Calu3 (cell line): ENCODE results near the gene RAF1. TPM values are rescaled to one million over a fixed set of nuclear protein-coding genes. Genes with fewer than 3 reads are reported as not detected.

Source experiments
- BruUV-seq: library from RNA; stranded (reverse); fragments of 400-500 nt; replicated peaks from 2 replicates; lab custom pipeline; 2021; lab: Mats Ljungman, UMichigan
- CTCF ChIA-PET: fragments of 300-600 bp; sonication (Branson Sonifier 250); formaldehyde crosslinking; loops from one replicate; lab custom pipeline; 2022; ENCODE audit warnings: antibody characterized with exemption; lab: Charles Lee
- DNase-seq: peaks from one replicate; pipeline ENCODE4 v3.0.0; 2022
- H3K27ac Mint-ChIP-seq: one replicate; pipeline ENCODE4 v1.8.0; 2022; ENCODE audit warnings: mixed read lengths; ENCODE audit not compliant: unreplicated experiment
- H3K27me3 Mint-ChIP-seq: one replicate; pipeline ENCODE4 v1.8.0; 2022; ENCODE audit warnings: mixed read lengths; ENCODE audit not compliant: unreplicated experiment
- H3K36me3 Mint-ChIP-seq: one replicate; pipeline ENCODE4 v1.8.0; 2022; ENCODE audit warnings: mild to moderate bottlenecking, moderate library complexity, mixed read lengths; ENCODE audit not compliant: insufficient read depth, unreplicated experiment
- H3K4me1 Mint-ChIP-seq: one replicate; pipeline ENCODE4 v1.8.0; 2022; ENCODE audit warnings: mild to moderate bottlenecking, low read depth, mixed read lengths; ENCODE audit not compliant: unreplicated experiment
- H3K4me3 Mint-ChIP-seq: one replicate; pipeline ENCODE4 v1.8.0; 2022; ENCODE audit warnings: mild to moderate bottlenecking, low read depth, moderate library complexity, mixed read lengths; ENCODE audit not compliant: unreplicated experiment
- H3K9me3 Mint-ChIP-seq: one replicate; pipeline ENCODE4 v1.8.0; 2022; ENCODE audit warnings: low read depth, mixed read lengths; ENCODE audit not compliant: unreplicated experiment
- intact Hi-C: fragments of 100-400 bp; cut with micrococcal nuclease; formaldehyde crosslinking; loops from one replicate; pipeline ENCODE4 v1.10.0; 2022; ENCODE audit not compliant: unreplicated experiment
- total RNA-seq: library from RNA; stranded (reverse); gene quantifications from 2 replicates; pipeline ENCODE4 v1.2.3, GENCODE V29; 2022
- TF ChIP-seq, protein P1 (sequence below): fragments of 200-600 bp; IDR thresholded peaks from one replicate; pipeline ENCODE4 v1.8.0; 2022; ENCODE audit warnings: antibody characterized with exemption; ENCODE audit not compliant: unreplicated experiment

The RAF1 gene
- total RNA-seq, 1 experiment from 2014 or later, result 69.3 TPM

DNA sequence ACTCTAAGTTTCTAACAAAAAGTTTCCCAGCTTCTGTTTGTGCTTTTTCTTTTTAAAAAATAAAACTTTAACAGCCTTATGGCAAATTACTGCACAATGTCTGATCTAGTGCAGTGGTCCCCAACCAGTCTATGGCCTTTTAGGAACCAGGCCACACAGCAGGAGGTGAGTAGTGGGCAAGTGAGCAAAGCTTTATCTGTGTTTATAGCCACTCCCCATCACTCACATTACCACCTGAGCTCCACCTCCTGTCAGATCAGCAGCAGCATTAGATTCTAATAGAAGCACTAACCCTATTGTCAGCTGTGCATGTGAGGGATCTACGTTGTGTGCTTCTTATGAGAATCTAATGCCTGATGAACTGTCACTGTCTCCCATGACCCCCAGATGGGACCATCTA is 101.5 kb downstream of the RAF1 start:
- TF ChIP-seq, protein P1, sequence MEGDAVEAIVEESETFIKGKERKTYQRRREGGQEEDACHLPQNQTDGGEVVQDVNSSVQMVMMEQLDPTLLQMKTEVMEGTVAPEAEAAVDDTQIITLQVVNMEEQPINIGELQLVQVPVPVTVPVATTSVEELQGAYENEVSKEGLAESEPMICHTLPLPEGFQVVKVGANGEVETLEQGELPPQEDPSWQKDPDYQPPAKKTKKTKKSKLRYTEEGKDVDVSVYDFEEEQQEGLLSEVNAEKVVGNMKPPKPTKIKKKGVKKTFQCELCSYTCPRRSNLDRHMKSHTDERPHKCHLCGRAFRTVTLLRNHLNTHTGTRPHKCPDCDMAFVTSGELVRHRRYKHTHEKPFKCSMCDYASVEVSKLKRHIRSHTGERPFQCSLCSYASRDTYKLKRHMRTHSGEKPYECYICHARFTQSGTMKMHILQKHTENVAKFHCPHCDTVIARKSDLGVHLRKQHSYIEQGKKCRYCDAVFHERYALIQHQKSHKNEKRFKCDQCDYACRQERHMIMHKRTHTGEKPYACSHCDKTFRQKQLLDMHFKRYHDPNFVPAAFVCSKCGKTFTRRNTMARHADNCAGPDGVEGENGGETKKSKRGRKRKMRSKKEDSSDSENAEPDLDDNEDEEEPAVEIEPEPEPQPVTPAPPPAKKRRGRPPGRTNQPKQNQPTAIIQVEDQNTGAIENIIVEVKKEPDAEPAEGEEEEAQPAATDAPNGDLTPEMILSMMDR, result no peak
- intact Hi-C loops, result no loop called here
- Mint-ChIP-seq H3K4me3 (no peak overlapping the region), H3K9me3 (no peaks in the 10 kb centered on the region), H3K27ac (no peak overlapping the region), H3K4me1 (peaks cover 18% of the 10 kb centered on the region), H3K27me3 (no peaks in the 10 kb centered on the region), H3K36me3 (peaks cover 4% of the 10 kb centered on the region)
- CTCF ChIA-PET, result no interaction called here
- BruUV-seq, result no TSS peak
- DNase-seq, result no peak

DNA sequence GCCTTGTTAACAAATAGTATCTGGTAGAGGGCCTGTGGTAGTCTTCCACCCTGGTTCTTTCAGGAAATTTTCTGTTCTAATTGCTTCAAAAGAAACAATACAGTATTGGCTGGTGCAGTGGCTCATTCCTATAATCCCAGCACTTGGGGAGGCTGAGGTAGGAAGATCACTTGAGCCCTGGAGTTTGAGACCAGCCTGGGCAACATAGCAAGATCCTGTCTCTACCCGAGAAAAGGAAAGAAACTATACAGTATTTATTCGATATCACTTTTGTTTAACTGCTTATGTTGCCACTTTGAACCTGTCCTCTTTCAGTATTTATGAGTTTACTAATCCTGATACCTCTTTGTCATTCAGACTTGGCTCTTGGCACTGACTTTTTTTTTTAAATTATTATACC is 102.5 kb downstream of the RAF1 start:
- H3K4me3 Mint-ChIP-seq, result no peak overlapping the region
- H3K36me3 Mint-ChIP-seq, result peaks cover 15% of the 10 kb centered on the region
- no peak overlapping the region for H3K27ac Mint-ChIP-seq
- CTCF ChIA-PET, result no interaction called here
- BruUV-seq, result no TSS peak
- DNase-seq, result no peak
- no peaks in the 10 kb centered on the region for H3K27me3 Mint-ChIP-seq
- no peaks in the 10 kb centered on the region for H3K9me3 Mint-ChIP-seq
- H3K4me1 Mint-ChIP-seq, result peaks cover 21% of the 10 kb centered on the region
- intact Hi-C loops, result no loop called here
- TF ChIP-seq, protein P1, result no peak

DNA sequence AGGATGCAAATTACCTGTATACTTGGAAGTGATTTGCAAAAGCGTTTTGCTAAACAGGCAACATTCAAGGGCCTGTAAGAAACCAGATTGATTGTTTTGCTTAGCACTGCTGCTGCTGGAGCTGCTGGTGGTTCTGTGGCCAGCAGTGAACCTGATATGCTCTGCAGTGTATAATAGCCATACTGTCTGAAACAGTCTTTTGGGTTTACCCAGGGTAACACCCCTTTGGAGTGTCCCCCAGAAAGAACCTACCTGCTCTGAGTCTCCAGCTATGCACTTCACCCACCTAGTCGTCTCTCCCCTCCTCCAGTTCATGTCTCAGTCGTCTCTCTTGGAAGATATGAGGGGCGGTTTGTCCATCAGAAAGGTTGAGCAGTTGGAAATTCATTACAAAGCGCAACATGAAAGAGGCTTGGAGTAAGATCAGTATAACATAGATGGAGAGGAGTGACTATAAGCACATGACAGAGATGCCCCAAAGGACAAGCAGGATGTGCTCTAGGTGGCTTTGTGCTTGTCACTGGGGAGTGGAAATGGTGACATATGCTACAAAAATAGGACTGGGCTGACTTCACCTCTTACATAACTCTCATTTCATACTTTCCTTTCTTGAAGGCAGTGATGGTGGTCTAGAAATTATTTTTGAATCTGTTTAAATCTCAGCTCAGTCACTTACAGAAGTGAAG is 103.3 kb downstream of the RAF1 start:
- CTCF ChIA-PET, result no interaction called here
- Mint-ChIP-seq H3K36me3 (peaks cover 21% of the 10 kb centered on the region), H3K9me3 (no peaks in the 10 kb centered on the region), H3K27ac (no peak overlapping the region), H3K4me3 (no peak overlapping the region), H3K4me1 (peaks cover 26% of the 10 kb centered on the region), H3K27me3 (no peaks in the 10 kb centered on the region)
- BruUV-seq, result no TSS peak
- TF ChIP-seq, protein P1, result no peak
- DNase-seq, result no peak
- intact Hi-C loops, result no loop called here

DNA sequence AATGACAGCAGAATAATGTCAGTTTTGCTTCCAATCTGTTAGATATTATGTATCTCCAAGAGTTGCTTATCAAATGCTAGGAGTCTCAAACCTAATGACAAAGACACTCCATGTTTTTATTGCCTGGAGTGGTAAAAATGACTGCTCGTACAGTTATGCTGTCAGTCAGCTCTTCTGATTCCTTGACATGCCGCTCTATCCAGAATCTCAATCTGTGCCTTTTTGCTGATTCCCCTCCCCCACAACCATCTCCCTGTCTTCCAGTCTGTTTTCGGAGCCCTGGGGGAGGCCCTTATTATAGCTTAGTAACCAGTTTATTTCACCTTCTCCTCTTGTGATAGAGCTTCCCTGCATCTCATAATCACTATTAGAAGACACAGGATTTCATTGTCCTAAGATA is 104.4 kb downstream of the RAF1 start:
- CTCF ChIA-PET, result interaction anchor here (0.5 to 0.6 kb wide), 2 partner anchors 320 to 418 kb away, joined by 4 to 6 read pairs; no protein-coding TSS in a partner anchor
- H3K27ac Mint-ChIP-seq, result no peak overlapping the region
- DNase-seq, result no peak
- no peaks in the 10 kb centered on the region for H3K27me3 Mint-ChIP-seq
- intact Hi-C loops, result no loop called here
- H3K36me3 Mint-ChIP-seq, result peaks cover 21% of the 10 kb centered on the region
- H3K4me3 Mint-ChIP-seq, result no peak overlapping the region
- H3K4me1 Mint-ChIP-seq, result peaks cover 26% of the 10 kb centered on the region
- no TSS peak for BruUV-seq
- TF ChIP-seq, protein P1, result no peak
- H3K9me3 Mint-ChIP-seq, result no peaks in the 10 kb centered on the region
